ENCODE results near the gene TBC1D9. TPM values are rescaled to one million over a fixed set of nuclear protein-coding genes. Genes with fewer than 3 reads are reported as not detected.

Gene TBC1D9
- total and polyA plus RNA-seq, 2 of the 13 experiments (the other 11 are each of a cell fraction or from before 2014, with no cell fraction given) = 11.9 to 12.2 TPM

DNA sequence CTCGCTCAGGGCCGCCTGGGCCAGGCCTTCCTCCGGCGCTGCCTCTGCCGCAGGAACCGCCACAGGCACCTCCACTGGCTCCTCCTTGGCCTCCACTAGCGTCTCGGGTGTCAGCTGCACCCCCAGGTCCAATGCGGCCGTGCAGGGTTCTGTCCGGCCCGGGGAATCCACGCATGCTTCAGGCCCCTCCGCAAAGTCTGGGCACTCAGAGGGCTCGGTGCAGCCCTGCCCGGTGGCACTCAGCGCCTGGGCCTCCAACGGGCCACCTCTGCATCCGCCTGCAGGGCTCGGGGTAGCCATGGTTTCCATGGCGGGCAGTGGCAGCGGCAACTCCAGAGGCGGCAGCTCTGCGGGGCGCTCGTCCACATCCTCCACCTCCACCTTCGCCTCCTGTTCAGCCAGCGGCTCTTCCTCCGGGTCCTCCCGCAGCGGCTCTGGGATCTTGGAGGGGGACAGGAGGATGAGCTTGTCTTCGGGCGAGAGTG lies 112.6 kb downstream of the TBC1D9 start:
- no peaks in the 10 kb centered on the region for H3K27me3 ChIP-seq (ENCODE audit: control insufficient read depth in 1 of 2, insufficient read depth in 2 of 2, low read length in 2 of 2)
- no TSS peak for BruUV-seq (replicated peaks)
- whole genome bisulfite sequencing (ENCODE audit: low lambda C conversion rate) = 98% methylated on average over 9 of the region's 33 CpGs
- intact Hi-C loops (cut with micrococcal nuclease; ENCODE audit: unreplicated experiment) (loop anchor here (5.0 kb wide), 1 partner anchor 99 kb away; no protein-coding TSS in a partner anchor), in situ Hi-C loops (cut with HindIII; ENCODE audit: extremely low pct_ligation_motif_present, low pct_unique_long_range_greater_than_20kb) (loop anchor here (5.0 to 10.0 kb wide), 2 partner anchors 69 to 111 kb away; partner anchors contain the start of gene TBC1D9)
- H3K36me3 ChIP-seq (replicated peaks in 1 of 2; ENCODE audit: control insufficient read depth in 1 of 2, insufficient read depth in 2 of 2, low read length in 2 of 2) = peaks cover 8 to 12% of the 10 kb centered on the region in 2 experiments; a peak in 4 of 5 replicates
- ChIA-PET CTCF (ENCODE audit: low intra/inter-chr PET ratio, low total read pairs) (no interaction called here), POLR2A (interaction anchor here (1.3 kb wide), 1 partner anchor 270 kb away, joined by 5 read pairs; the partner anchor contains the start of gene SCOC)
- H3K4me3 ChIP-seq (replicated peaks in 1 of 3; ENCODE audit: insufficient read depth in 1 of 3, low read depth in 2 of 3, low read length in 3 of 3) = no peak overlapping the region
- H2AFZ ChIP-seq (ENCODE audit: low read length) = no peak overlapping the region
- no peak overlapping the region for H3K9ac ChIP-seq (ENCODE audit: insufficient read depth, low read depth, low read length)
- ATAC-seq = no peak
- H4K20me1 ChIP-seq (ENCODE audit: insufficient read depth, low read length) = no peaks in the 10 kb centered on the region
- TF ChIP-seq TBX2 (CRISPR knock-in tag; IDR thresholded peaks at IDR 0.05; ENCODE audit: borderline replicate concordance) (no peak), KAT2B (IDR thresholded peaks at IDR 0.05; ENCODE audit: borderline replicate concordance, low read depth, low read length) (no peak), ZNF557 (CRISPR knock-in tag; IDR thresholded peaks at IDR 0.05) (no peak), SP140L (CRISPR knock-in tag; IDR thresholded peaks at IDR 0.05; ENCODE audit: borderline replicate concordance) (no peak), RFX3 (CRISPR knock-in tag; IDR thresholded peaks at IDR 0.05) (no peak), ZMAT3 (CRISPR knock-in tag; conservative IDR thresholded peaks at IDR 0.05) (no peak), SRSF4 (IDR thresholded peaks at IDR 0.05; ENCODE audit: low read depth, low read length, poor library complexity, severe bottlenecking) (no peak), ERF (CRISPR knock-in tag; IDR thresholded peaks at IDR 0.05) (no peak), ZBTB20 (CRISPR knock-in tag; IDR thresholded peaks at IDR 0.05; ENCODE audit: borderline replicate concordance, low read depth) (no peak), POLR2A (IDR thresholded peaks at IDR 0.05; ENCODE audit: insufficient read depth in 1 of 2, low read depth in 2 of 2, low read length in 2 of 2) (no peak), FOXM1 (CRISPR knock-in tag; IDR thresholded peaks at IDR 0.05) (no peak), JUN (CRISPR knock-in tag; IDR thresholded peaks at IDR 0.05) (no peak), ZNF264 (CRISPR knock-in tag; IDR thresholded peaks at IDR 0.05) (no peak), NR3C1 (CRISPR knock-in tag; IDR thresholded peaks at IDR 0.05) (no peak), ELF4 (CRISPR knock-in tag; IDR thresholded peaks at IDR 0.05; ENCODE audit: borderline replicate concordance) (no peak), ZSCAN31 (CRISPR knock-in tag; IDR thresholded peaks at IDR 0.05; ENCODE audit: low read depth) (no peak), ZNF772 (CRISPR knock-in tag; IDR thresholded peaks at IDR 0.05) (no peak)
- TF ChIP-seq, protein P1, sequence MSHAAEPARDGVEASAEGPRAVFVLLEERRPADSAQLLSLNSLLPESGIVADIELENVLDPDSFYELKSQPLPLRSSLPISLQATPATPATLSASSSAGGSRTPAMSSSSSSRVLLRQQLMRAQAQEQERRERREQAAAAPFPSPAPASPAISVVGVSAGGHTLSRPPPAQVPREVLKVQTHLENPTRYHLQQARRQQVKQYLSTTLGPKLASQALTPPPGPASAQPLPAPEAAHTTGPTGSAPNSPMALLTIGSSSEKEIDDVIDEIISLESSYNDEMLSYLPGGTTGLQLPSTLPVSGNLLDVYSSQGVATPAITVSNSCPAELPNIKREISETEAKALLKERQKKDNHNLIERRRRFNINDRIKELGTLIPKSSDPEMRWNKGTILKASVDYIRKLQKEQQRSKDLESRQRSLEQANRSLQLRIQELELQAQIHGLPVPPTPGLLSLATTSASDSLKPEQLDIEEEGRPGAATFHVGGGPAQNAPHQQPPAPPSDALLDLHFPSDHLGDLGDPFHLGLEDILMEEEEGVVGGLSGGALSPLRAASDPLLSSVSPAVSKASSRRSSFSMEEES (CRISPR knock-in tag; IDR thresholded peaks at IDR 0.05) = no peak
- TF ChIP-seq, protein P2, sequence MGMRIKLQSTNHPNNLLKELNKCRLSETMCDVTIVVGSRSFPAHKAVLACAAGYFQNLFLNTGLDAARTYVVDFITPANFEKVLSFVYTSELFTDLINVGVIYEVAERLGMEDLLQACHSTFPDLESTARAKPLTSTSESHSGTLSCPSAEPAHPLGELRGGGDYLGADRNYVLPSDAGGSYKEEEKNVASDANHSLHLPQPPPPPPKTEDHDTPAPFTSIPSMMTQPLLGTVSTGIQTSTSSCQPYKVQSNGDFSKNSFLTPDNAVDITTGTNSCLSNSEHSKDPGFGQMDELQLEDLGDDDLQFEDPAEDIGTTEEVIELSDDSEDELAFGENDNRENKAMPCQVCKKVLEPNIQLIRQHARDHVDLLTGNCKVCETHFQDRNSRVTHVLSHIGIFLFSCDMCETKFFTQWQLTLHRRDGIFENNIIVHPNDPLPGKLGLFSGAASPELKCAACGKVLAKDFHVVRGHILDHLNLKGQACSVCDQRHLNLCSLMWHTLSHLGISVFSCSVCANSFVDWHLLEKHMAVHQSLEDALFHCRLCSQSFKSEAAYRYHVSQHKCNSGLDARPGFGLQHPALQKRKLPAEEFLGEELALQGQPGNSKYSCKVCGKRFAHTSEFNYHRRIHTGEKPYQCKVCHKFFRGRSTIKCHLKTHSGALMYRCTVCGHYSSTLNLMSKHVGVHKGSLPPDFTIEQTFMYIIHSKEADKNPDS (CRISPR knock-in tag; IDR thresholded peaks at IDR 0.05) = no peak
- H3K9me3 ChIP-seq (ENCODE audit: low read length) = no peaks in the 10 kb centered on the region
- no peak overlapping the region for H3K4me2 ChIP-seq (ENCODE audit: low read depth, low read length)
- H3K79me2 ChIP-seq (ENCODE audit: insufficient read depth, low read length) = no peaks in the 10 kb centered on the region
- no peak for FAIRE-seq
- peaks cover 79% of the 10 kb centered on the region for H3K4me1 ChIP-seq (ENCODE audit: insufficient read depth, low read length)
- no peak overlapping the region for H3K27ac ChIP-seq (ENCODE audit: extremely low read length, insufficient read depth, low read length)
- no peak for DNase-seq (ENCODE audit: low spot score)

Measured in HepG2 (cell line).